PC-3 (cell line): Measurements from ENCODE around the gene ZNF23. TPM values are rescaled to one million over a fixed set of nuclear protein-coding genes. Genes with fewer than 3 reads are reported as not detected.

ENCODE experiments used
- ATAC-seq: fragments of 200-7000 bp; cut with Tn5 transposase; 2 replicates; pipeline ENCODE4 v1.9.1; 2020; ENCODE audit warnings: mild to moderate bottlenecking, moderate library complexity
- BruUV-seq: library from RNA; stranded (reverse); fragments of 400-500 nt; replicated peaks from 2 replicates; lab custom pipeline; 2021; lab: Mats Ljungman, UMichigan
- CTCF ChIA-PET: fragments of 300-600 bp; sonication (Branson Sonifier 250); formaldehyde crosslinking; loops from one replicate; lab custom pipeline; 2022; ENCODE audit warnings: antibody characterized with exemption; lab: Charles Lee
- POLR2A ChIA-PET: fragments of 300-600 bp; sonication (Branson Sonifier 250); formaldehyde crosslinking; loops from one replicate; lab custom pipeline; 2022; ENCODE audit warnings: antibody characterized with exemption; ENCODE audit not compliant: unreplicated experiment; lab: Charles Lee
- DNase-seq: peaks from one replicate; pipeline ENCODE4 v3.0.0-alpha.2; 2015
- H2AFZ ChIP-seq: fragments of 300-600 bp; sonication (generic); 2 replicates; pipeline ENCODE4 v1.6.0; 2016; ENCODE audit warnings: antibody characterized with exemption, low read length
- H3F3A ChIP-seq: fragments of 300-600 bp; sonication (generic); one replicate; pipeline ENCODE4 v1.6.0; 2017; ENCODE audit warnings: antibody characterized with exemption, low read length, control low read depth, mild to moderate bottlenecking; ENCODE audit not compliant: unreplicated experiment
- H3K27ac ChIP-seq: fragments of 300-600 bp; sonication (generic); 2 replicates; pipeline ENCODE4 v1.5.1; 2016; ENCODE audit warnings: mild to moderate bottlenecking, low read length
- H3K27me3 ChIP-seq: fragments of 300-600 bp; sonication (generic); 2 replicates; pipeline ENCODE4 v1.6.1; 2016; ENCODE audit warnings: low read length, mixed read lengths
- H3K36me3 ChIP-seq: fragments of 300-600 bp; sonication (generic); 2 replicates; pipeline ENCODE4 v1.6.1; 2016; ENCODE audit warnings: low read depth, mixed run types, low read length, mixed read lengths
- H3K4me1 ChIP-seq: fragments of 300-600 bp; sonication (generic); 2 replicates; pipeline ENCODE4 v1.5.1; 2016; ENCODE audit warnings: low read length; ENCODE audit not compliant: insufficient read depth
- H3K4me2 ChIP-seq: fragments of 300-600 bp; sonication (generic); 2 replicates; pipeline ENCODE4 v1.6.0; 2016; ENCODE audit warnings: low read length
- H3K4me3 ChIP-seq: fragments of 300-600 bp; sonication (generic); 2 replicates; pipeline ENCODE4 v1.5.1; 2016; ENCODE audit warnings: mild to moderate bottlenecking, low read length, mixed read lengths
- H3K79me2 ChIP-seq: fragments of 300-600 bp; sonication (generic); 2 replicates; pipeline ENCODE4 v1.6.1; 2017; ENCODE audit warnings: low read length, mixed read lengths
- H3K9ac ChIP-seq: fragments of 300-600 bp; sonication (generic); 2 replicates; pipeline ENCODE4 v1.6.0; 2016; ENCODE audit warnings: mild to moderate bottlenecking, low read length
- H3K9me2 ChIP-seq: fragments of 300-600 bp; sonication (generic); replicated peaks from 2 replicates; pipeline ENCODE4 v1.6.1; 2016; ENCODE audit warnings: mixed run types, low read length, mixed read lengths
- H3K9me3 ChIP-seq: fragments of 300-600 bp; sonication (generic); 2 replicates; pipeline ENCODE4 v1.6.1; 2016; ENCODE audit warnings: low read length, mixed read lengths
- H4K20me1 ChIP-seq: fragments of 300-600 bp; sonication (generic); 2 replicates; pipeline ENCODE4 v1.6.1; 2016; ENCODE audit warnings: low read length, mixed read lengths
- EZH2 ChIP-seq: fragments of 300-600 bp; sonication (generic); IDR thresholded peaks from one replicate; pipeline ENCODE4 v1.6.1; 2017; ENCODE audit warnings: antibody characterized with exemption, mild to moderate bottlenecking, low read length; ENCODE audit not compliant: unreplicated experiment
- EZH2phosphoT487 ChIP-seq: fragments of 300-600 bp; sonication (generic); IDR thresholded peaks from 2 replicates; pipeline ENCODE4 v1.6.1; 2018; ENCODE audit warnings: mild to moderate bottlenecking, antibody characterized with exemption, low read length, borderline replicate concordance
- intact Hi-C: fragments of 100-400 bp; cut with micrococcal nuclease; formaldehyde crosslinking; loops from 2 replicates; pipeline ENCODE4 v1.9.0; 2023
- total RNA-seq: library from RNA; depleted of rRNA; stranded (reverse); fragments of >200 nt; gene quantifications from 2 replicates; pipeline ENCODE4 v1.2.3, GENCODE V29; 2014
- TF ChIP-seq, protein P1 (sequence below): fragments of 300-600 bp; sonication (generic); conservative IDR thresholded peaks from 2 replicates; pipeline ENCODE4 v1.5.1; 2017; ENCODE audit warnings: antibody characterized with exemption, low read depth, mild to moderate bottlenecking, low read length

ZNF23 gene
- total RNA-seq, 1 experiment from 2014 or later, result 7.5 TPM

DNA sequence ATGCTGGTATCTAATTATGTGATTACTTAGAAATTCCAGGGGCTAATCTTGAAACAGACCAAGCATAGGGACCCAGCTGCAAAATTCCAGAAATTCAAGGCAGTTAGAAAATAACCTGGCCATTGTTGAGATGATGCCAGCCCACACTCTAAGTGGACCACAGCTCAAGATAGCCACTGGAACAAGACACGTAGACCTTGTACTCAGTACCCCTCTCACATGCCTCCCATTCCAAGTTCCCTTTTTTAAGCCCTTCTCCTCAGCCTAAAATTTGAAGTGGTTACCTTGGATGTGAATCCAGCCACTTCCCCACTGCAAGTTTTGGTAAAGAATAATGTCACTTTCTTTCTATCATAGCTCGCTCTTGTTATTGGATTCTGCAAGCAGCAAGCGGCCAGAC lies 31.2 kb upstream of the ZNF23 start:
- POLR2A ChIA-PET, result no interaction called here

DNA sequence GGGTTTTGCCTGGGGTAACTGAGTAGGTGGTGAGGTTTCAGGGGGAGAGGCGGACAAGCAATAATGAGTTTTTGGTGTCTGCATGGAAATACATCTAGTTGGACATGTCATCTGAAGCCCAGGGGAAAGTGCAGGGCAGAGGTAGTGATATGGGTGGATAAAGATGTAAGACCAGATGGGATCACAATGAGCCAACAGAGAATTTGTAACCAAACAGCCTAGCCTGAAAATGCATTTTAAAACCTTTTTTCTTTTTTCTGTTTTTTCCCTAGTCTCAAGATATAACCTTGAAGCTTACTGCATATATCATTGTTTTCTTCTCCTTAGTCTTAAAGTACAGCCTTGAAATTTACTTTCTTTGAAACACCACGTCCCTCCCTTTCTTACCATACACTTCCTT lies 30.7 kb upstream of the ZNF23 start:
- Histone ChIP-seq H3K9ac (no peak overlapping the region), H2AFZ (no peak overlapping the region), H4K20me1 (no peaks in the 10 kb centered on the region), H3K4me3 (no peak overlapping the region), H3K4me1 (no peaks in the 10 kb centered on the region), H3K9me3 (no peaks in the 10 kb centered on the region), H3K4me2 (no peak overlapping the region), H3K9me2 (no peaks in the 10 kb centered on the region), H3K27ac (no peak overlapping the region), H3K27me3 (no peaks in the 10 kb centered on the region), H3K79me2 (no peaks in the 10 kb centered on the region), H3F3A (no peaks in the 10 kb centered on the region), H3K36me3 (no peaks in the 10 kb centered on the region)
- intact Hi-C loops, result no loop called here
- ChIA-PET POLR2A (no interaction called here), CTCF (no interaction called here)
- no peak for DNase-seq
- no peak for TF ChIP-seq EZH2phosphoT487
- no peak for TF ChIP-seq EZH2
- TF ChIP-seq, protein P1, sequence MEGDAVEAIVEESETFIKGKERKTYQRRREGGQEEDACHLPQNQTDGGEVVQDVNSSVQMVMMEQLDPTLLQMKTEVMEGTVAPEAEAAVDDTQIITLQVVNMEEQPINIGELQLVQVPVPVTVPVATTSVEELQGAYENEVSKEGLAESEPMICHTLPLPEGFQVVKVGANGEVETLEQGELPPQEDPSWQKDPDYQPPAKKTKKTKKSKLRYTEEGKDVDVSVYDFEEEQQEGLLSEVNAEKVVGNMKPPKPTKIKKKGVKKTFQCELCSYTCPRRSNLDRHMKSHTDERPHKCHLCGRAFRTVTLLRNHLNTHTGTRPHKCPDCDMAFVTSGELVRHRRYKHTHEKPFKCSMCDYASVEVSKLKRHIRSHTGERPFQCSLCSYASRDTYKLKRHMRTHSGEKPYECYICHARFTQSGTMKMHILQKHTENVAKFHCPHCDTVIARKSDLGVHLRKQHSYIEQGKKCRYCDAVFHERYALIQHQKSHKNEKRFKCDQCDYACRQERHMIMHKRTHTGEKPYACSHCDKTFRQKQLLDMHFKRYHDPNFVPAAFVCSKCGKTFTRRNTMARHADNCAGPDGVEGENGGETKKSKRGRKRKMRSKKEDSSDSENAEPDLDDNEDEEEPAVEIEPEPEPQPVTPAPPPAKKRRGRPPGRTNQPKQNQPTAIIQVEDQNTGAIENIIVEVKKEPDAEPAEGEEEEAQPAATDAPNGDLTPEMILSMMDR, result no peak
- BruUV-seq, result no TSS peak
- ATAC-seq, result no peak

More for the DNA sequence above, 31.2 kb upstream of the ZNF23 start:
- Histone ChIP-seq H3K27ac (no peak overlapping the region), H3F3A (no peaks in the 10 kb centered on the region), H3K9me3 (no peaks in the 10 kb centered on the region), H3K9me2 (no peaks in the 10 kb centered on the region), H3K4me1 (no peaks in the 10 kb centered on the region), H3K9ac (no peak overlapping the region), H3K36me3 (no peaks in the 10 kb centered on the region), H3K79me2 (no peaks in the 10 kb centered on the region), H2AFZ (no peak overlapping the region), H4K20me1 (no peaks in the 10 kb centered on the region), H3K27me3 (no peaks in the 10 kb centered on the region), H3K4me3 (no peak overlapping the region), H3K4me2 (no peak overlapping the region)
- no TSS peak for BruUV-seq
- DNase-seq (no peak), ATAC-seq (no peak)
- intact Hi-C loops, result no loop called here
- CTCF ChIA-PET, result no interaction called here
- TF ChIP-seq, protein P1, result no peak
- TF ChIP-seq EZH2, result no peak
- no peak for TF ChIP-seq EZH2phosphoT487

DNA sequence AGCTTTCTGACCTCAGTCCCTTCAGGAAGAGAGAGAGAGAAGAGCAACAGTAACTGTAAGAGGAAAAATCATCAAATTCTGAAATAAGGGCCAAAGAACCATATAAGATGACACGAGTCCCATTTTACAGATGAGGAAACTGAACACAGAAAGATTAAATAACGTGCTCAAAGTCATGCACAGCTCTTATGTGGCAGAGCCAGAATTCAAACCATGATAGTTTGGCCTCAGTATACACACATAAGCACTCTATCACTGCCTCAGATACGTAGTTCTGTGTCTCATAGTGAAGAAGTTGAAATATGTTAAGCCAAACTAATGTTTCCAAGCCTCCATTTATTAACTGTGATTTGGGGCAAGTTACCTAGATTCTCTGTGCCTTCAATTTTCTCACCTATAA lies 29.0 kb upstream of the ZNF23 start:
- BruUV-seq, result no TSS peak
- Histone ChIP-seq H3K4me1 (no peaks in the 10 kb centered on the region), H3K9me3 (no peaks in the 10 kb centered on the region), H3K9ac (no peak overlapping the region), H3K4me3 (no peak overlapping the region), H4K20me1 (no peaks in the 10 kb centered on the region), H3K27me3 (no peaks in the 10 kb centered on the region), H3K4me2 (no peak overlapping the region), H3K27ac (no peak overlapping the region), H3K9me2 (no peaks in the 10 kb centered on the region), H3K79me2 (no peaks in the 10 kb centered on the region), H3F3A (no peaks in the 10 kb centered on the region), H2AFZ (no peak overlapping the region), H3K36me3 (no peaks in the 10 kb centered on the region)
- TF ChIP-seq EZH2 (no peak), EZH2phosphoT487 (no peak)
- DNase-seq (no peak), ATAC-seq (no peak)
- ChIA-PET CTCF (no interaction called here), POLR2A (no interaction called here)
- intact Hi-C loops, result no loop called here
